HL-60 (cell line): ENCODE data around the gene SCARB2.
A peak's percentile ranks its signal among the peaks of the same experiment; 100 is the strongest.

Source experiments
- DNase-seq, 2 experiments: peaks; one replicate each; pipeline ENCODE4 v3.0.0-alpha.2; 2010 to 2020; ENCODE audit warnings: low read depth in 1 of 2, low spot score in 1 of 2
- H3K27ac ChIP-seq: fragments of 250-450 bp; sonication (Bioruptor Pico); replicated peaks from 2 replicates; pipeline ENCODE4 v1.5.1; 2020; ENCODE audit warnings: mild to moderate bottlenecking, moderate library complexity
- H3K27me3 ChIP-seq: fragments of 250-450 bp; sonication (Bioruptor Pico); 2 replicates; pipeline ENCODE4 v1.5.1; 2021; ENCODE audit warnings: mild to moderate bottlenecking, moderate library complexity; ENCODE audit not compliant: insufficient read depth, poor library complexity, severe bottlenecking
- H3K4me3 ChIP-seq: replicated peaks from 2 replicates; pipeline ENCODE4 v1.5.1; 2011; ENCODE audit warnings: mild to moderate bottlenecking, control low read depth, low read length; ENCODE audit not compliant: insufficient read depth
- CTCF ChIP-seq: IDR thresholded peaks from one replicate; pipeline ENCODE4 v1.5.1; 2011; ENCODE audit warnings: low read length, control low read depth, inconsistent platforms; ENCODE audit not compliant: insufficient read depth
- GABPA ChIP-seq: IDR thresholded peaks from 2 replicates; pipeline ENCODE4 v1.6.1; 2012; ENCODE audit warnings: low read depth
- POLR2AphosphoS5 ChIP-seq: IDR thresholded peaks from 2 replicates; pipeline ENCODE4 v1.6.1; 2012; ENCODE audit warnings: low read depth
- REST ChIP-seq: IDR thresholded peaks from 2 replicates; pipeline ENCODE4 v1.6.1; 2012; ENCODE audit warnings: low read depth; ENCODE audit not compliant: insufficient replicate concordance
- SPI1 ChIP-seq: IDR thresholded peaks from 2 replicates; pipeline ENCODE4 v1.6.1; 2012; ENCODE audit warnings: low read depth, mild to moderate bottlenecking, borderline replicate concordance

Gene SCARB2

GRCh38 chr4:76194325-76194724 lies 19.3 kb downstream of the SCARB2 start:
- peak in 1 of 2 experiments; percentile 61 for DNase-seq
- Histone ChIP-seq H3K4me3 (no peak overlapping the region), H3K27me3 (no peaks in the 10 kb centered on the region), H3K27ac (no peak overlapping the region)
- TF ChIP-seq POLR2AphosphoS5: no peak
- no peak for TF ChIP-seq CTCF
- no peak for TF ChIP-seq GABPA
- no peak for TF ChIP-seq REST
- TF ChIP-seq SPI1: no peak

GRCh38 chr4:76192236-76192635 lies 21.4 kb downstream of the SCARB2 start:
- H3K4me3 ChIP-seq: no peak overlapping the region
- DNase-seq: no peak
- no peak for TF ChIP-seq CTCF
- no peak for TF ChIP-seq POLR2AphosphoS5
- no peak for TF ChIP-seq REST
- no peak for TF ChIP-seq SPI1
- TF ChIP-seq GABPA: no peak
- H3K27me3 ChIP-seq: no peaks in the 10 kb centered on the region
- H3K27ac ChIP-seq: no peak overlapping the region

GRCh38 chr4:76188557-76188956 lies 25.1 kb downstream of the SCARB2 start:
- Histone ChIP-seq H3K27ac (no peak overlapping the region), H3K4me3 (no peak overlapping the region), H3K27me3 (no peaks in the 10 kb centered on the region)
- peak; percentile 45 for TF ChIP-seq REST
- no peak for TF ChIP-seq POLR2AphosphoS5
- no peak for DNase-seq

- DNase-seq: no peak
- no peaks in the 10 kb centered on the region for H3K27me3 ChIP-seq
- H3K4me3 ChIP-seq: no peak overlapping the region
- no peak overlapping the region for H3K27ac ChIP-seq
- TF ChIP-seq GABPA: no peak
- no peak for TF ChIP-seq SPI1
- TF ChIP-seq CTCF: no peak
- TF ChIP-seq REST: no peak
- no peak for TF ChIP-seq POLR2AphosphoS5
Observed at GRCh38 chr4:76188149-76188548, 25.5 kb downstream of the SCARB2 start.
